GM18505 (cell line): Measurements from ENCODE around the gene USP6NL.
A peak's percentile ranks its signal among the peaks of the same experiment; 100 is the strongest.

Experiments
- ATAC-seq: cut with Tn5 transposase; IDR thresholded peaks from one replicate; pipeline ENCODE4 v1.9.1; 2021; ENCODE audit not compliant: unreplicated experiment
- POLR2A ChIP-seq: IDR thresholded peaks from 4 replicates; pipeline ENCODE4 v1.6.1; 2011; ENCODE audit warnings: borderline replicate concordance; ENCODE audit not compliant: insufficient read depth, insufficient read length; ENCODE audit errors: extremely low read depth

The USP6NL gene

GRCh38 chr10:11517150-11517549 lies 94.3 kb downstream of the USP6NL start:
- TF ChIP-seq POLR2A, result no peak
- ATAC-seq, result peak; percentile 66

- TF ChIP-seq POLR2A, result no peak
- ATAC-seq, result no peak
Observed at GRCh38 chr10:11516431-11516746, 95.1 kb downstream of the USP6NL start.

GRCh38 chr10:11515596-11516430 lies 95.6 kb downstream of the USP6NL start:
- TF ChIP-seq POLR2A, result no peak
- no peak for ATAC-seq

GRCh38 chr10:11513727-11514126 lies 97.7 kb downstream of the USP6NL start:
- TF ChIP-seq POLR2A, result no peak
- ATAC-seq, result no peak

- no peak for TF ChIP-seq POLR2A
- no peak for ATAC-seq
Observed at GRCh38 chr10:11512596-11512995, 98.9 kb downstream of the USP6NL start.

- no peak for ATAC-seq
- TF ChIP-seq POLR2A, result no peak
Observed at GRCh38 chr10:11511321-11511720, 100.1 kb downstream of the USP6NL start.

- no peak for TF ChIP-seq POLR2A
- no peak for ATAC-seq
Observed at GRCh38 chr10:11510736-11511135, 100.7 kb downstream of the USP6NL start.

- no peak for TF ChIP-seq POLR2A
- ATAC-seq, result no peak
Observed at GRCh38 chr10:11510281-11510680, 101.2 kb downstream of the USP6NL start.

GRCh38 chr10:11509036-11509435 lies 102.4 kb downstream of the USP6NL start:
- no peak for ATAC-seq
- TF ChIP-seq POLR2A, result no peak

GRCh38 chr10:11506247-11506789 lies 105.1 kb downstream of the USP6NL start:
- no peak for ATAC-seq
- TF ChIP-seq POLR2A, result no peak

GRCh38 chr10:11505639-11506038 lies 105.8 kb downstream of the USP6NL start:
- no peak for TF ChIP-seq POLR2A

GRCh38 chr10:11504566-11505285 lies 106.7 kb downstream of the USP6NL start:
- no peak for ATAC-seq
- TF ChIP-seq POLR2A, result no peak

More at GRCh38 chr10:11505639-11506038, 105.8 kb downstream of the USP6NL start:
- no peak for ATAC-seq

- no peak for ATAC-seq
- no peak for TF ChIP-seq POLR2A
Observed at GRCh38 chr10:11501600-11501999, 109.8 kb downstream of the USP6NL start.
